A673 (cell line): ENCODE data around the gene ZNF892. TPM values are rescaled to one million over a fixed set of nuclear protein-coding genes. Genes with fewer than 3 reads are reported as not detected.

Experiments
- Bru-seq: library from RNA; stranded (reverse); fragments of 400-500 nt; gene quantifications from one replicate; lab custom pipeline; 2021; lab: Mats Ljungman, UMichigan
- BruChase-seq, 2 experiments: library from RNA; stranded (reverse); fragments of 400-500 nt; gene quantifications; one replicate each; lab custom pipeline; 2021; lab: Mats Ljungman, UMichigan
- BruUV-seq: library from RNA; stranded (reverse); fragments of 400-500 nt; replicated peaks from 2 replicates; lab custom pipeline; 2021; lab: Mats Ljungman, UMichigan
- CTCF ChIA-PET: fragments of 300-600 bp; sonication (Branson Sonifier 250); formaldehyde crosslinking; loops from one replicate; lab custom pipeline; 2022; ENCODE audit warnings: antibody characterized with exemption; lab: Charles Lee
- POLR2A ChIA-PET: fragments of 300-600 bp; sonication (Branson Sonifier 250); formaldehyde crosslinking; loops from one replicate; lab custom pipeline; 2022; ENCODE audit warnings: antibody characterized with exemption; ENCODE audit not compliant: low non-redundant PET; lab: Charles Lee
- DNase-seq: peaks from one replicate; pipeline ENCODE4 v3.0.0-alpha.2; 2015; ENCODE audit warnings: low spot score
- H3K27ac ChIP-seq: fragments of 200-600 bp; sonication (generic); 2 replicates; pipeline ENCODE4 v1.5.1; 2016; ENCODE audit warnings: mixed run types, low read depth, mild to moderate bottlenecking, mixed read lengths, antibody characterized with exemption, low read length; ENCODE audit not compliant: poor library complexity, severe bottlenecking
- H3K27me3 ChIP-seq: fragments of 200-600 bp; sonication (generic); replicated peaks from 2 replicates; pipeline ENCODE4 v1.6.1; 2017; ENCODE audit warnings: mixed run types, low read depth, mild to moderate bottlenecking, mixed read lengths, antibody characterized with exemption, low read length; ENCODE audit not compliant: insufficient read depth, poor library complexity
- H3K36me3 ChIP-seq: fragments of 200-600 bp; sonication (generic); 2 replicates; pipeline ENCODE4 v1.6.1; 2016; ENCODE audit warnings: mixed run types, mild to moderate bottlenecking, mixed read lengths, antibody characterized with exemption, low read length; ENCODE audit not compliant: insufficient read depth, poor library complexity, severe bottlenecking
- H3K4me1 ChIP-seq: fragments of 200-600 bp; sonication (generic); 2 replicates; pipeline ENCODE4 v1.6.1; 2017; ENCODE audit warnings: mixed run types, mild to moderate bottlenecking, mixed read lengths, antibody characterized with exemption, low read length; ENCODE audit not compliant: insufficient read depth, poor library complexity, severe bottlenecking
- H3K4me3 ChIP-seq: fragments of 200-600 bp; sonication (generic); 2 replicates; pipeline ENCODE4 v1.5.1; 2016; ENCODE audit warnings: low read depth, mixed run types, mild to moderate bottlenecking, mixed read lengths, low read length; ENCODE audit not compliant: poor library complexity, severe bottlenecking
- H3K9me3 ChIP-seq: fragments of 200-600 bp; sonication (generic); 2 replicates; pipeline ENCODE4 v1.6.1; 2016; ENCODE audit warnings: mixed run types, low read depth, mild to moderate bottlenecking, mixed read lengths, antibody characterized with exemption, low read length; ENCODE audit not compliant: poor library complexity, severe bottlenecking
- EZH2 ChIP-seq: fragments of 200-600 bp; sonication (generic); IDR thresholded peaks from 2 replicates; pipeline ENCODE4 v1.6.1; 2017; ENCODE audit warnings: borderline replicate concordance, low read depth, mild to moderate bottlenecking, mixed read lengths, antibody characterized with exemption, low read length; ENCODE audit not compliant: poor library complexity, severe bottlenecking
- intact Hi-C: fragments of 100-400 bp; cut with micrococcal nuclease; formaldehyde crosslinking; loops from one replicate; pipeline ENCODE4 v1.10.0; 2022; ENCODE audit not compliant: unreplicated experiment
- long read RNA-seq: library from polyadenylated mRNA; stranded (forward); transcript quantifications from one replicate; pipeline ENCODE4 v2.0.0, GENCODE V29; 2022
- total RNA-seq: library from RNA; stranded (reverse); gene quantifications from 2 replicates; pipeline ENCODE4 v1.2.3, GENCODE V29; 2021
- TF ChIP-seq, protein P1 (sequence below): fragments of 300-800, 200-600 bp; sonication (generic); conservative IDR thresholded peaks from 2 replicates; pipeline ENCODE4 v1.5.1; 2017; ENCODE audit warnings: low read depth, mild to moderate bottlenecking, antibody characterized with exemption, low read length, moderate library complexity, mixed read lengths

ZNF892 gene
- total RNA-seq (7.2 and 8.2 TPM in 2 replicates), Bru-seq, nascent RNA (percentile 62 among the genes with signal in this experiment), BruChase-seq, experiment 1, labeled RNA remaining after a 2-hour chase (percentile 77 among the genes with signal in this experiment), BruChase-seq, experiment 2, labeled RNA remaining after a 6-hour chase (percentile 69 among the genes with signal in this experiment)
- long read RNA-seq: 0 reads

- TF ChIP-seq, protein P1, sequence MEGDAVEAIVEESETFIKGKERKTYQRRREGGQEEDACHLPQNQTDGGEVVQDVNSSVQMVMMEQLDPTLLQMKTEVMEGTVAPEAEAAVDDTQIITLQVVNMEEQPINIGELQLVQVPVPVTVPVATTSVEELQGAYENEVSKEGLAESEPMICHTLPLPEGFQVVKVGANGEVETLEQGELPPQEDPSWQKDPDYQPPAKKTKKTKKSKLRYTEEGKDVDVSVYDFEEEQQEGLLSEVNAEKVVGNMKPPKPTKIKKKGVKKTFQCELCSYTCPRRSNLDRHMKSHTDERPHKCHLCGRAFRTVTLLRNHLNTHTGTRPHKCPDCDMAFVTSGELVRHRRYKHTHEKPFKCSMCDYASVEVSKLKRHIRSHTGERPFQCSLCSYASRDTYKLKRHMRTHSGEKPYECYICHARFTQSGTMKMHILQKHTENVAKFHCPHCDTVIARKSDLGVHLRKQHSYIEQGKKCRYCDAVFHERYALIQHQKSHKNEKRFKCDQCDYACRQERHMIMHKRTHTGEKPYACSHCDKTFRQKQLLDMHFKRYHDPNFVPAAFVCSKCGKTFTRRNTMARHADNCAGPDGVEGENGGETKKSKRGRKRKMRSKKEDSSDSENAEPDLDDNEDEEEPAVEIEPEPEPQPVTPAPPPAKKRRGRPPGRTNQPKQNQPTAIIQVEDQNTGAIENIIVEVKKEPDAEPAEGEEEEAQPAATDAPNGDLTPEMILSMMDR: peak; percentile 55
- no peak for TF ChIP-seq EZH2
- peaks cover 3% of the 10 kb centered on the region for H3K4me1 ChIP-seq
- POLR2A ChIA-PET: no interaction called here
- CTCF ChIA-PET: no interaction called here
- BruUV-seq: TSS peak; percentile 53
- intact Hi-C loops: loop anchor here (5.0 kb wide), 1 partner anchor 40 kb away; the partner anchor contains the start of gene ZNF2
- H3K27me3 ChIP-seq: no peaks in the 10 kb centered on the region
- H3K9me3 ChIP-seq: peaks cover 25% of the 10 kb centered on the region
- H3K36me3 ChIP-seq: peaks cover 22% of the 10 kb centered on the region
- peak within 1 kb of the TSS; percentile 75 for H3K4me3 ChIP-seq
- H3K27ac ChIP-seq: peak within 1 kb of the TSS; percentile 74
- DNase-seq: peak; percentile 90
Observed at GRCh38 chr2:95207111-95207961, at the start of gene ZNF892. Gene ZNF892, plus strand, starts transcription at chr2:95207521. Its CDS starts 295 bp downstream, at chr2:95207816.

DNA sequence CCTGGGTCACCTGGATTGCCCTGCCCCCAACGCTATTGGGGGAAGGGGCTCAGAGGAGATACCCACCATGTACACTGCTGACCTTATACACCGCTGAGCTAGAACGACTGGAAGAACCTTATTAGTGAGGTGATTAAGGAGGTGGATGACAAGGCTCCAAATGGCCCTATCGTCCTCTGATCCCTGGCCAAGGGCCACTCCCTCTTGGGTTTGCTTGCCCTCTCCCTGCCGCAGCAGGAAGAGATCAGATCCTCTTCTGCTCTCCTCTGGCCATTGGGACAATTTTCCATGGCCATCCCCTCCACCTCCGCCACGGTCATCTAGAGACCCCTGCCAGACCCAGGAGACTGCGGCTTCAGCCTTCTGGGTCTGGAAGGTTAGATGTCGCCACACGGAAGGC, 48.9 kb upstream of the ZNF892 start:
- TF ChIP-seq EZH2: no peak
- TF ChIP-seq, protein P1: no peak
- Histone ChIP-seq H3K4me1 (no peaks in the 10 kb centered on the region), H3K9me3 (peaks cover 2% of the 10 kb centered on the region), H3K4me3 (peak overlapping the region; percentile 71), H3K27ac (peak overlapping the region; percentile 62), H3K27me3 (no peaks in the 10 kb centered on the region), H3K36me3 (peaks cover 10% of the 10 kb centered on the region)
- DNase-seq: no peak
- ChIA-PET POLR2A (no interaction called here), CTCF (no interaction called here)
- no TSS peak for BruUV-seq
- intact Hi-C loops: no loop called here

- peak; percentile 42 for DNase-seq
- Histone ChIP-seq H3K4me1 (no peaks in the 10 kb centered on the region), H3K27ac (peak overlapping the region; percentile 62), H3K9me3 (no peaks in the 10 kb centered on the region), H3K27me3 (no peaks in the 10 kb centered on the region), H3K4me3 (peak overlapping the region; percentile 71), H3K36me3 (peaks cover 10% of the 10 kb centered on the region)
- no TSS peak for BruUV-seq
- POLR2A ChIA-PET: no interaction called here
- intact Hi-C loops: no loop called here
- TF ChIP-seq, protein P1: no peak
- no peak for TF ChIP-seq EZH2
- CTCF ChIA-PET: interaction anchor here (0.6 kb wide), 1 partner anchor 44 kb away, joined by 3 read pairs; no protein-coding TSS in a partner anchor
Observed at GRCh38 chr2:95158891-95159619, 48.3 kb upstream of the ZNF892 start.
